HL-60 (cell line): Measurements from ENCODE around the gene SEBOX.

ENCODE experiments used
- GABPA ChIP-seq: IDR thresholded peaks from 2 replicates; pipeline ENCODE4 v1.6.1; 2012; ENCODE audit warnings: low read depth
- POLR2AphosphoS5 ChIP-seq: IDR thresholded peaks from 2 replicates; pipeline ENCODE4 v1.6.1; 2012; ENCODE audit warnings: low read depth
- TF ChIP-seq, protein P1 (sequence below): IDR thresholded peaks from one replicate; pipeline ENCODE4 v1.5.1; 2011; ENCODE audit warnings: low read length, control low read depth, inconsistent platforms; ENCODE audit not compliant: insufficient read depth
- TF ChIP-seq, protein P2 (sequence below): IDR thresholded peaks from 2 replicates; pipeline ENCODE4 v1.6.1; 2012; ENCODE audit warnings: low read depth; ENCODE audit not compliant: insufficient replicate concordance

DNA sequence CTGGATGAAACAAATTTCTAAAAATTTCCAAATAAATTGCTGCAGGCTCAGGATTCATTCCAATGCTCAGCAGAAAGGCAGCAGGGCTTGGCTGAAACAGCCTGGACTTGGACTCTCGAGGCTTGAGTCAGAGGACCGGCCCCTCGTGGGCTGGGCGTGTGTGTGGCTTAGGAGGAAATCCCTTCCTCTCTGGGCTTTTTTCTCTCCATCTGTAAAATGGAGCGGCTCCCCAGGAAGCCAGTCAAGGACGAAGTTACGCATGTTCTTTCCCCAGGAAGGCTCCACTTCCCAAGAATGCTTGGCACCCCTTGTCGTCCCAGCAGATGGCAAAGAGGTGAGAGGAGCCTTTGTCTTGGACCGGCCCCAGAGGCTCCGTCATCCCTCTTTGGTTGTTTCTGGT, 27.5 kb upstream of the SEBOX start:
- TF ChIP-seq, protein P1, sequence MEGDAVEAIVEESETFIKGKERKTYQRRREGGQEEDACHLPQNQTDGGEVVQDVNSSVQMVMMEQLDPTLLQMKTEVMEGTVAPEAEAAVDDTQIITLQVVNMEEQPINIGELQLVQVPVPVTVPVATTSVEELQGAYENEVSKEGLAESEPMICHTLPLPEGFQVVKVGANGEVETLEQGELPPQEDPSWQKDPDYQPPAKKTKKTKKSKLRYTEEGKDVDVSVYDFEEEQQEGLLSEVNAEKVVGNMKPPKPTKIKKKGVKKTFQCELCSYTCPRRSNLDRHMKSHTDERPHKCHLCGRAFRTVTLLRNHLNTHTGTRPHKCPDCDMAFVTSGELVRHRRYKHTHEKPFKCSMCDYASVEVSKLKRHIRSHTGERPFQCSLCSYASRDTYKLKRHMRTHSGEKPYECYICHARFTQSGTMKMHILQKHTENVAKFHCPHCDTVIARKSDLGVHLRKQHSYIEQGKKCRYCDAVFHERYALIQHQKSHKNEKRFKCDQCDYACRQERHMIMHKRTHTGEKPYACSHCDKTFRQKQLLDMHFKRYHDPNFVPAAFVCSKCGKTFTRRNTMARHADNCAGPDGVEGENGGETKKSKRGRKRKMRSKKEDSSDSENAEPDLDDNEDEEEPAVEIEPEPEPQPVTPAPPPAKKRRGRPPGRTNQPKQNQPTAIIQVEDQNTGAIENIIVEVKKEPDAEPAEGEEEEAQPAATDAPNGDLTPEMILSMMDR: no peak
- TF ChIP-seq GABPA (no peak), POLR2AphosphoS5 (no peak)
- TF ChIP-seq, protein P2, sequence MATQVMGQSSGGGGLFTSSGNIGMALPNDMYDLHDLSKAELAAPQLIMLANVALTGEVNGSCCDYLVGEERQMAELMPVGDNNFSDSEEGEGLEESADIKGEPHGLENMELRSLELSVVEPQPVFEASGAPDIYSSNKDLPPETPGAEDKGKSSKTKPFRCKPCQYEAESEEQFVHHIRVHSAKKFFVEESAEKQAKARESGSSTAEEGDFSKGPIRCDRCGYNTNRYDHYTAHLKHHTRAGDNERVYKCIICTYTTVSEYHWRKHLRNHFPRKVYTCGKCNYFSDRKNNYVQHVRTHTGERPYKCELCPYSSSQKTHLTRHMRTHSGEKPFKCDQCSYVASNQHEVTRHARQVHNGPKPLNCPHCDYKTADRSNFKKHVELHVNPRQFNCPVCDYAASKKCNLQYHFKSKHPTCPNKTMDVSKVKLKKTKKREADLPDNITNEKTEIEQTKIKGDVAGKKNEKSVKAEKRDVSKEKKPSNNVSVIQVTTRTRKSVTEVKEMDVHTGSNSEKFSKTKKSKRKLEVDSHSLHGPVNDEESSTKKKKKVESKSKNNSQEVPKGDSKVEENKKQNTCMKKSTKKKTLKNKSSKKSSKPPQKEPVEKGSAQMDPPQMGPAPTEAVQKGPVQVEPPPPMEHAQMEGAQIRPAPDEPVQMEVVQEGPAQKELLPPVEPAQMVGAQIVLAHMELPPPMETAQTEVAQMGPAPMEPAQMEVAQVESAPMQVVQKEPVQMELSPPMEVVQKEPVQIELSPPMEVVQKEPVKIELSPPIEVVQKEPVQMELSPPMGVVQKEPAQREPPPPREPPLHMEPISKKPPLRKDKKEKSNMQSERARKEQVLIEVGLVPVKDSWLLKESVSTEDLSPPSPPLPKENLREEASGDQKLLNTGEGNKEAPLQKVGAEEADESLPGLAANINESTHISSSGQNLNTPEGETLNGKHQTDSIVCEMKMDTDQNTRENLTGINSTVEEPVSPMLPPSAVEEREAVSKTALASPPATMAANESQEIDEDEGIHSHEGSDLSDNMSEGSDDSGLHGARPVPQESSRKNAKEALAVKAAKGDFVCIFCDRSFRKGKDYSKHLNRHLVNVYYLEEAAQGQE: no peak
